ENCODE data around the gene DDB1. TPM values are rescaled to one million over a fixed set of nuclear protein-coding genes. Genes with fewer than 3 reads are reported as not detected.
A peak's percentile ranks its signal among the peaks of the same experiment; 100 is the strongest.

The DDB1 gene
- total RNA-seq, 2 donors from 2014 or later: 221 to 244 TPM

DNA sequence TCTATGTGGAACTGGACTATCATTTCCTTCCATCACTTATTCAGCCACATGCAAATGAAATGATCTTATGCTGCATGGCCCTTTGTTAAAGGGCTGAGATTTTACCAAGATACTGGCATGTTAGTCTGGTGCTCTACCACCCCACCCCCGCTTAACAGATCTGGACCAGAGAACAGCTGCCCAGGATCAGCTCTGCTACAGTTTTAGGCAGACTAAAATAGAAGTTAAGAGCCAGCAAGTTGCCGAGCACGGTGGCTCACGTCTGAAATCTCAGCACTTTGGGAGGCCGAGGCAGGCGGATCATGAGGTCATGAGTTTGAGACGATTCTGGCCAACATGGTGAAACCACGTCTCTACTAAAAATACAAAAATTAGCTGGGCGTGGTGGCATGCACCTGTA lies 4.6 kb downstream of the DDB1 start:
- no peaks in the 10 kb centered on the region for H3K9me3 Mint-ChIP-seq
- peak overlapping the region in 1 of 2 donors; percentile 15 for H3K27ac Mint-ChIP-seq
- DNase-seq (ENCODE audit: low spot score in 2 of 2): no peak
- H3K36me3 Mint-ChIP-seq: peaks cover 38 to 52% of the 10 kb centered on the region in 2 donors
- ATAC-seq: no peak

- no peak for ATAC-seq
- no peak overlapping the region for H3K27ac Mint-ChIP-seq
- DNase-seq (ENCODE audit: low spot score in 2 of 2): no peak
- H3K9me3 Mint-ChIP-seq: no peaks in the 10 kb centered on the region
- H3K36me3 Mint-ChIP-seq: peaks cover 39 to 48% of the 10 kb centered on the region in 2 donors
Measured at GRCh38 chr11:61327669-61328071, 5.2 kb downstream of the DDB1 start.

GRCh38 chr11:61325649-61326414 lies 7.1 kb downstream of the DDB1 start:
- DNase-seq (ENCODE audit: low spot score in 2 of 2): no peak
- Mint-ChIP-seq H3K36me3 (peaks cover 26 to 39% of the 10 kb centered on the region in 2 donors), H3K27ac (peak overlapping the region; percentile 72 to 87), H3K9me3 (no peaks in the 10 kb centered on the region)
- no peak for ATAC-seq

- Mint-ChIP-seq H3K27ac (no peak overlapping the region), H3K9me3 (no peaks in the 10 kb centered on the region), H3K36me3 (peaks cover 0 to 10% of the 10 kb centered on the region in 2 donors)
- DNase-seq (ENCODE audit: low spot score in 2 of 2): no peak
- no peak for ATAC-seq
Measured at GRCh38 chr11:61315260-61315659, 17.6 kb downstream of the DDB1 start.

- peaks cover 0 to 12% of the 10 kb centered on the region in 2 donors for H3K36me3 Mint-ChIP-seq
- H3K9me3 Mint-ChIP-seq: no peaks in the 10 kb centered on the region
- DNase-seq (ENCODE audit: low spot score in 2 of 2): no peak
- ATAC-seq: no peak
- no peak overlapping the region for H3K27ac Mint-ChIP-seq
Measured at GRCh38 chr11:61310749-61311148, 22.2 kb downstream of the DDB1 start.

GRCh38 chr11:61309739-61310138 lies 23.2 kb downstream of the DDB1 start:
- H3K27ac Mint-ChIP-seq: peak overlapping the region in 1 of 2 donors; percentile 54
- DNase-seq (ENCODE audit: low spot score in 2 of 2): no peak
- H3K9me3 Mint-ChIP-seq: no peaks in the 10 kb centered on the region
- H3K36me3 Mint-ChIP-seq: peaks cover 0 to 12% of the 10 kb centered on the region in 2 donors
- peak; percentile 40 to 68 for ATAC-seq

DNA sequence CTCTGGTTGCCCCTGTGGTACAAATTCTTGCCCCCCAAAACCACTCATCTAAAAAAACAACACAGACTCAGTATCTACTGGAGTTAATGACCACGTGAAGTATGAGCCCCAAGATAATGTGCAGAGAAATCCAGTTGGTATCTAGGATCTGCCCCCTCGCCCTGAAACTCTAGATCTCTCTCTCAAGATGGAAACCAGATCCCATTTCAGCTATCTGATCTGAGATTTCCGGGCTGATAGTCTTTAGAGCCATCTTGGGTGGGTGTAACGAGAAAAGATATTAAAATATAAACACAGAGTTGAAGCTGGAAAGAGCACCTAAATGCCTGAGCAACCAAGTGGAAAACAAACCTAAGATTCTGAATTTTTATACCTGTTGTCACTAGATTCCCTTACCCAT lies 23.8 kb downstream of the DDB1 start:
- ATAC-seq: no peak
- DNase-seq (ENCODE audit: low spot score in 2 of 2): no peak
- H3K27ac Mint-ChIP-seq: peak overlapping the region in 1 of 2 donors; percentile 54
- no peaks in the 10 kb centered on the region for H3K9me3 Mint-ChIP-seq
- peaks cover 0 to 12% of the 10 kb centered on the region in 2 donors for H3K36me3 Mint-ChIP-seq

DNA sequence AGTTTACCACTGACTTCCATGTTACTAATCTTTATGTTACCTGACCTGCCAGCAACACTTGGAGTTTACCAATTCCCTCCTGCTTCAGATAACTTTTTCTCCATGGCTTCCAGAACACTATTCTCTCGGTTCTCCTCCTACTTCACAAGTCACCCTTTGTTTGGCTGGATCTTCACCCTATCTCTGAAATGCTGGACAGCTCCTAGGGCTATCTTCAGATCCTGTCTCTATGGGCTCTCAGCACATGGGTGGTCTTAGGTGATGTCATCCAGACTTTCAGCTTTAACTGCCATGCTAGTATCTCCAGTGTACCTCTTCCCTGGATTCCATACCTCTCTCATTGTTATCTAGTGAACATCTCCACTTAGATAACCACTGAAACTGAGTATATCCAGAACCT lies 25.6 kb downstream of the DDB1 start:
- Mint-ChIP-seq H3K27ac (no peak overlapping the region), H3K9me3 (no peaks in the 10 kb centered on the region)
- no peak for ATAC-seq

GRCh38 chr11:61306221-61306620 lies 26.7 kb downstream of the DDB1 start:
- ATAC-seq (peak in 1 of 2 donors; percentile 38), DNase-seq (ENCODE audit: low spot score in 2 of 2) (no peak)
- H3K9me3 Mint-ChIP-seq: no peaks in the 10 kb centered on the region

More for the DNA sequence above, 25.6 kb downstream of the DDB1 start:
- no peak for DNase-seq (ENCODE audit: low spot score in 2 of 2)
- peaks cover under 1 to 7% of the 10 kb centered on the region in 2 donors for H3K36me3 Mint-ChIP-seq

GRCh38 chr11:61305417-61305816 lies 27.5 kb downstream of the DDB1 start:
- ATAC-seq (no peak), DNase-seq (ENCODE audit: low spot score in 2 of 2) (no peak)
- peaks cover 15 to 21% of the 10 kb centered on the region in 2 donors for H3K36me3 Mint-ChIP-seq
- H3K9me3 Mint-ChIP-seq: no peaks in the 10 kb centered on the region
- no peak overlapping the region for H3K27ac Mint-ChIP-seq

More at GRCh38 chr11:61306221-61306620, 26.7 kb downstream of the DDB1 start:
- H3K27ac Mint-ChIP-seq: no peak overlapping the region
- H3K36me3 Mint-ChIP-seq: peaks cover 7 to 15% of the 10 kb centered on the region in 2 donors

DNA sequence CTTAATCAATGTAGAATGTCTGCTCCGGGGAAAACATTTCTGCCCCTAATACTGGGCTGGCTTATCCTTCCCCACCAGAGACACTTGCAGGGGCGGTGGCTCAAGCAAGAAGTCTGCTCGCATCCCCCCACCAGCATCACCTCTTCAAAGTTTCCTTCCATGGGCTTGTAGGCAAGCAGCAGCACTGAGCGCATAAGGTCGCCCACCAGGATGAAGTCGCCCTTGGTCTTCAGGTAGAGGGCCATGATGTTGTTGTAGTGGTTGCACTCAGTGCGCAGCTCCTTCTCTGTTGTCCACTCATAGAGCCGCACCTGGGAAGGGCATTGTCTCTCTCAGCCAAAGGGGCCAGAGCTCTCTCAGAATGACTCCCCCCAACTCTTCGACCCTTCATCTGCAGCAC lies 29.2 kb downstream of the DDB1 start:
- DNase-seq (ENCODE audit: low spot score in 2 of 2) (no peak), ATAC-seq (no peak)
- Mint-ChIP-seq H3K27ac (no peak overlapping the region), H3K9me3 (no peaks in the 10 kb centered on the region), H3K36me3 (peaks cover 18 to 24% of the 10 kb centered on the region in 2 donors)

GRCh38 chr11:61302550-61302949 lies 30.4 kb downstream of the DDB1 start:
- Mint-ChIP-seq H3K36me3 (peaks cover 21 to 29% of the 10 kb centered on the region in 2 donors), H3K9me3 (no peaks in the 10 kb centered on the region), H3K27ac (peak overlapping the region in 1 of 2 donors; percentile 24)
- no peak for DNase-seq (ENCODE audit: low spot score in 2 of 2)
- no peak for ATAC-seq

DNA sequence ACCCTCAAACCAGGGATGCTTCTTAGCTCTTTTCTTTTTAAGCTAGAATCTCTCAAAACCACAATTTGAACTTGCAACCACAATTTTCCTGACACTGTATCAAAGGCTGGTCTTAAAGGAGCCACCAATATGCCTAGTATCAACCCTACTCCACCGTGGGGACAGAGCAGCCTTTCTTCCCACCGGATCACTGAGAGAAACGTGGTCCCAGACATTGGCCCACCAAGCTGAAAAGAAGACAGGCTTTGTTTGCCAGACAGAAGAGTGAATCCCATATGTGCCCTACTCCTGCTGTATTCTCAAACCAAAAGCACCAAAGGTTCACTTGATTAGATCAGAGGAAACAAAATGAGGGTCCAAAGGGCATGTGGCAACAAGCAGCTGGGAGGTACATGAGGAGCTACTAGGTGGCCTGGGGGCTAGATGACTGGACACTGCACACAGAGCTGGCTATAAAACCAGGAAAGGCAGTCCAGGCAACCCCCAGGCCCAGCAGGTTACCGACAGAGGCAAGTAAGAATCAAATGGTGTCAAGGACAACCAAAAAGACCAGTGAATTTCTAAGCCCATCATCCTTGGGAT lies 34.2 kb downstream of the DDB1 start:
- Mint-ChIP-seq H3K27ac (peak overlapping the region; percentile 18 to 22), H3K36me3 (peaks cover 29 to 38% of the 10 kb centered on the region in 2 donors), H3K9me3 (no peaks in the 10 kb centered on the region)
- no peak for ATAC-seq
- no peak for DNase-seq (ENCODE audit: low spot score in 2 of 2)

DNA sequence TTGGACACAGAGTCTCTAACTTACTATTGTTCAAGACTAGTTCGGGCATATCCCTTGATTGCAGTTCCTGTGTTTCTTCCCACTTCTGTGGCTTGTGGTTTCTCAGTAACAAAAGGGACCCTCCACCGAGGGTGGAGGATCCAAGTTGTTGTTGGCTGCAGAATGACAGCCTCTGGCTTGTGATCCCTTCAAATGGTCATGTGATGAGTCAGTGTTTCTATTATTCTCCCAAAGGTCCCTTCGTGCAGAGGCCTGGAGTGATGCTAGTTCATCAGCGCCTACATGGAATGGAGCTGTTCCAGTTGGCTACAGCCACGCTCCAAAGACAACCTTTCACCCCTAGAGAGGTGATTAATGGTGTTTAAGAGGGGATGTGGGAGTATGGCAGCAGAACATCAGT lies 35.2 kb downstream of the DDB1 start:
- Mint-ChIP-seq H3K9me3 (no peaks in the 10 kb centered on the region), H3K27ac (peak overlapping the region in 1 of 2 donors; percentile 81), H3K36me3 (peaks cover 29 to 38% of the 10 kb centered on the region in 2 donors)
- ATAC-seq (peak in 1 of 2 donors; percentile 12), DNase-seq (ENCODE audit: low spot score in 2 of 2) (no peak)

DNA sequence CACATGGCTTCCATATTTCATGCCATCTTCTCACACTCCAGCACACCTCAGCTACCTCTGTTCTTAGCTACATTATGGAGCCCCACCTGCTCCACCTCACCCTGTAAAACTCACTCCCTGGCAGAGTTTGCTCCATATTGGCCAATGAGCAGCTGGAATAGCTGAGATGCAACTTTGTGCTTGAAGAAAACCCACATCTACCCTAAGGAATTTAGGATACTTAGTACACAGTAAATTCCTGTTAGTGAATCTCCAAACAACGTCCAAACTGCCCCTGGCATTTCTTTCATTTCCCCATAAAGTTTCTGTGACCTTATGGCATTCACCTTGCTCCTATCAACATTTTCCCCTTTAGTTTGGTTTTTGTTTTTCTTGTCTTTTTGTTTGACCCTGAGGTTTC lies 35.6 kb downstream of the DDB1 start:
- peak overlapping the region in 1 of 2 donors; percentile 81 for H3K27ac Mint-ChIP-seq
- ATAC-seq (no peak), DNase-seq (ENCODE audit: low spot score in 2 of 2) (no peak)
- no peaks in the 10 kb centered on the region for H3K9me3 Mint-ChIP-seq
- peaks cover 28 to 37% of the 10 kb centered on the region in 2 donors for H3K36me3 Mint-ChIP-seq

DNA sequence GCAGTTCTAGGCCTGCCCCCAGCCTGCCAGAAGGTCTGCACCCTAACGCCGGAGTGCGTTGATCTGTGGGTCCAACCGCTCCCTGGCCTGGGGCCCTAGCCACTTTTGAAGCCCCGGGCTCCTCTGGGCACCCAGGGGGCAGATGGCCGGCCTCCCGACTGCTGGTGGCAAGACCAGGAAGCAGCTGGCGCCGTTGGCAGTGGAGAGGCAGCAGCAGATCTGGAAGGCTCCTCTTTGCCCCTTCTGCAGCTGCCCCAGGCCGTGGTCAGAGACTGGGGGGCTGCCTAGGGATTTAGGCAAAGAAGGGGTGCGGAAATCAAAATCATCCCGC lies 37.3 kb downstream of the DDB1 start:
- ATAC-seq (no peak), DNase-seq (ENCODE audit: low spot score in 2 of 2) (no peak)
- no peaks in the 10 kb centered on the region for H3K9me3 Mint-ChIP-seq
- H3K27ac Mint-ChIP-seq: no peak overlapping the region
- H3K36me3 Mint-ChIP-seq: peaks cover 14 to 24% of the 10 kb centered on the region in 2 donors

- Mint-ChIP-seq H3K36me3 (peaks cover 11 to 18% of the 10 kb centered on the region in 2 donors), H3K9me3 (no peaks in the 10 kb centered on the region), H3K27ac (peak within 1 kb of the TSS in 1 of 2 donors; percentile 86)
- DNase-seq (ENCODE audit: low spot score in 2 of 2) (peak; percentile 71 to 80), ATAC-seq (peak; percentile 76 to 87)
Measured at GRCh38 chr11:61294717-61295595, 37.9 kb downstream of the DDB1 start, which contains the start of gene VWCE. VWCE (minus strand) TSS chr11:61295316; CDS start chr11:61295037, 279 bp downstream.

Measured in activated naive CD4-positive, alpha-beta T cell treated with anti-CD3 and anti-CD28 coated beads, Interleukin-2, amount 50 U/mL, for 72 hours (primary cell).